HG02973 (cell line): ENCODE data around the gene ABCC8.

Experiments used
- ATAC-seq: cut with Tn5 transposase; IDR thresholded peaks from one replicate; pipeline ENCODE4 v1.9.1; 2021; ENCODE audit warnings: moderate library complexity; ENCODE audit not compliant: unreplicated experiment

The ABCC8 gene

GRCh38 chr11:17406082-17406817 lies 70.4 kb downstream of the ABCC8 start:
- no peak for ATAC-seq

GRCh38 chr11:17405232-17406005 lies 71.2 kb downstream of the ABCC8 start:
- no peak for ATAC-seq

GRCh38 chr11:17403980-17404759 lies 72.5 kb downstream of the ABCC8 start:
- no peak for ATAC-seq

- ATAC-seq = no peak
Observed at GRCh38 chr11:17402486-17402885, 74.2 kb downstream of the ABCC8 start.

- no peak for ATAC-seq
Observed at GRCh38 chr11:17401841-17402240, 74.8 kb downstream of the ABCC8 start.

- ATAC-seq = no peak
Observed at GRCh38 chr11:17401316-17401715, 75.3 kb downstream of the ABCC8 start.

- ATAC-seq = no peak
Observed at GRCh38 chr11:17400048-17400775, 76.4 kb downstream of the ABCC8 start.

- ATAC-seq = no peak
Observed at GRCh38 chr11:17399236-17399635, 77.4 kb downstream of the ABCC8 start.

GRCh38 chr11:17397311-17398002 lies 79.2 kb downstream of the ABCC8 start:
- no peak for ATAC-seq

GRCh38 chr11:17396598-17397310 lies 79.9 kb downstream of the ABCC8 start:
- no peak for ATAC-seq

GRCh38 chr11:17395978-17396377 lies 80.7 kb downstream of the ABCC8 start:
- no peak for ATAC-seq

- no peak for ATAC-seq
Observed at GRCh38 chr11:17395554-17395961, 81.1 kb downstream of the ABCC8 start.

- no peak for ATAC-seq
Observed at GRCh38 chr11:17394743-17395390, 81.8 kb downstream of the ABCC8 start.

GRCh38 chr11:17393472-17393871 lies 83.2 kb downstream of the ABCC8 start:
- no peak for ATAC-seq

GRCh38 chr11:17392872-17393271 lies 83.8 kb downstream of the ABCC8 start:
- ATAC-seq = no peak

GRCh38 chr11:17391493-17392355 lies 84.9 kb downstream of the ABCC8 start:
- no peak for ATAC-seq

- ATAC-seq = no peak
Observed at GRCh38 chr11:17389957-17390649, 86.5 kb downstream of the ABCC8 start.
